Heart right ventricle (tissue), 16 donors: ENCODE measurements around the gene TCF4. TPM values are rescaled to one million over a fixed set of nuclear protein-coding genes. Genes with fewer than 3 reads are reported as not detected.

Experiments used
- ATAC-seq, 8 donors: fragments of 200-7000 bp; cut with Tn5 transposase; one replicate each; pipeline ENCODE4 v1.9.1; 2020; ENCODE audit warnings: mild to moderate bottlenecking in 8 of 8, moderate library complexity in 8 of 8, moderate number of reproducible peaks in 1 of 8
- DNase-seq, 2 donors: peaks; one replicate each; pipeline ENCODE4 v3.0.0-alpha.2; 2020
- H3K27ac ChIP-seq, 10 donors: fragments of 200-600 bp; sonication (generic) in 2 of 10; one replicate each; pipeline versions ENCODE4 v1.5.0 to v1.8.0; 2020 to 2022; ENCODE audit warnings: mild to moderate bottlenecking in 3 of 10
- H3K27me3 ChIP-seq, 7 donors: fragments of 200-600 bp; one replicate each; pipeline ENCODE4 v1.8.0; 2021 to 2022; ENCODE audit warnings: mild to moderate bottlenecking in 2 of 7
- H3K36me3 ChIP-seq, 9 donors: fragments of 200-600 bp; sonication (generic) in 1 of 9; one replicate each; pipeline versions ENCODE4 v1.5.0 to v1.8.0; 2020 to 2022; ENCODE audit warnings: mild to moderate bottlenecking in 2 of 9
- H3K4me1 ChIP-seq, 9 donors: fragments of 200-600 bp; sonication (generic) in 1 of 9; one replicate each; pipeline versions ENCODE4 v1.5.0 to v1.8.0; 2020 to 2022; ENCODE audit warnings: mild to moderate bottlenecking in 4 of 9
- H3K4me3 ChIP-seq, 10 donors: fragments of 200-600 bp; sonication (generic) in 2 of 10; one replicate each; pipeline versions ENCODE4 v1.5.0 to v1.8.0; 2020 to 2022; ENCODE audit warnings: mild to moderate bottlenecking in 7 of 10, moderate library complexity in 2 of 10
- H3K9me3 ChIP-seq, 11 donors: fragments of 200-600 bp in 10 of 11; sonication (generic) in 2 of 11; one replicate each; pipeline versions ENCODE4 v1.5.0 to v1.8.0; 2013 to 2022; ENCODE audit warnings: mild to moderate bottlenecking in 2 of 11, control low read depth in 1 of 11, moderate library complexity in 1 of 11
- WGBS, 2 donors: extraction: QIAGEN DNeasy Blood & Tissue Kit; methylation state at CpG; one replicate each; pipeline ENCODE4 v1.1.7; 2013; ENCODE audit warnings: inconsistent platforms in 1 of 2; 5-methylcytosine and 5-hydroxymethylcytosine counted together
- intact Hi-C, 10 donors: fragments of 100-400 bp; cut with DNase I; formaldehyde crosslinking; loops; one replicate each; pipeline versions ENCODE4 v1.11.1 to v1.14.2; 2022
- polyA plus RNA-seq, 2 donors: library from polyadenylated mRNA; stranded (reverse); fragments of 200-250 nt; gene quantifications; one replicate each; pipeline ENCODE4 v1.2.3, GENCODE V29; 2013
- total RNA-seq, 10 donors: library from RNA; stranded (reverse); fragmentation: NEBNext Ultra II Directional in 3 of 10; extraction: Animal tissue kit (Norgen Biotek cat#: 25700) in 3 of 10; gene quantifications; one replicate each; pipeline versions ENCODE4 v1.2.1 to v1.2.4, GENCODE V29; 2021 to 2023
- TF ChIP-seq, protein P1 (sequence below), 9 donors: fragments of 200-600 bp; sonication (generic) in 2 of 9; IDR thresholded peaks; one replicate each; pipeline versions ENCODE4 v1.5.0 to v1.8.0; 2021 to 2022; ENCODE audit warnings: antibody characterized with exemption in 9 of 9, mild to moderate bottlenecking in 5 of 9, moderate library complexity in 1 of 9
- donor health status: Arrhythmogenic right ventricular cardiomyopathy.
- donor health status: ischemic (EF 13 %, LVEDD 7.1; RV severe dilation, severe dysfunction).
- donor health status: healthy with polysubstance abuse.
- donor health status: DM: no; HTN: yes; CAD: no.
- donor health status: DM: no; HTN: no; CAD: no.
- donor health status: ischemic (EF 25% LVEDD 6.9; RV normal size, moderate dysfunction).
- donor health status: ischemic (EF 25% LVEDD 5.7; RV mildly dilated, moderate dysfunction).
- donor health status: healthy.
- donor health status: DM: yes; HTN: yes; CAD: no.
- donor health status: Ischemic cardiomyopathy.
- donor health status: ischemic (EF 35%, LVEDD 5.7; RV mildly dilated, moderate dysfunction).
- donor health status: nonischemic (EF 11% LVEDD 7.7; RV severe dilation, severe dysfunction).
- donor health status: DM: yes; HTN: yes; CAD: no.
- donor health status: PGD.
- donor health status: ischemic (EF 29% LVEDD 5.4; RV normal size, mild dysfunction).
- donor health status: nonischemic (EF 23%, LVEDD 6.1; RV moderate dilation, normal function).

TCF4 gene
- total and polyA plus RNA-seq, 12 donors: 12.6 to 90.1 (median 65.5) TPM

DNA sequence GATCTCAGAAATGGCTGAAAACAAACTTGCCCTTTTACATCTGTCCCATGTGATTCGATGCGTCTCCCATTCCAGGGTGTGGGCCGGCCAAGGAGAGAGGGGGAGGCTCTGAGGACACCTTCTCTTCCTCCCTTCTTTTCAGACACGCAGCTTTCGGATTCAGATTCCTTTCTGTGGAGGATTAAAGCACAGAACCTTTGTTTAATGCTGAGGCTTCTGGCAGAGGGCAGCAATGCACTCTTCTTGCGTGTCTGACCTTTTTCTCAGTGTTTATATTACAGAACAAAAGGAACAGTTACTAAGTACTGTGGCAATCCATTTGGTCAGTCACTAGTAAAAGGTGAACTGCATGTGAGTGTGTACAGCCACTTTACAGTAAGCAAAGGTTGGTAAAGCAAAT lies 359.8 kb downstream of the TCF4 start:
- Histone ChIP-seq H3K9me3 (no peaks in the 10 kb centered on the region), H3K36me3 (peaks cover 0 to 94% (median 14%) of the 10 kb centered on the region in 9 donors), H3K4me3 (no peak overlapping the region), H3K4me1 (peaks cover 0 to 30% (median 7%) of the 10 kb centered on the region in 9 donors), H3K27ac (peak overlapping the region in 5 of 10 donors; percentile 16 to 54 (median 26)), H3K27me3 (no peaks in the 10 kb centered on the region)
- peak in 6 of 8 donors; percentile 32 to 59 (median 52) for ATAC-seq
- TF ChIP-seq, protein P1, sequence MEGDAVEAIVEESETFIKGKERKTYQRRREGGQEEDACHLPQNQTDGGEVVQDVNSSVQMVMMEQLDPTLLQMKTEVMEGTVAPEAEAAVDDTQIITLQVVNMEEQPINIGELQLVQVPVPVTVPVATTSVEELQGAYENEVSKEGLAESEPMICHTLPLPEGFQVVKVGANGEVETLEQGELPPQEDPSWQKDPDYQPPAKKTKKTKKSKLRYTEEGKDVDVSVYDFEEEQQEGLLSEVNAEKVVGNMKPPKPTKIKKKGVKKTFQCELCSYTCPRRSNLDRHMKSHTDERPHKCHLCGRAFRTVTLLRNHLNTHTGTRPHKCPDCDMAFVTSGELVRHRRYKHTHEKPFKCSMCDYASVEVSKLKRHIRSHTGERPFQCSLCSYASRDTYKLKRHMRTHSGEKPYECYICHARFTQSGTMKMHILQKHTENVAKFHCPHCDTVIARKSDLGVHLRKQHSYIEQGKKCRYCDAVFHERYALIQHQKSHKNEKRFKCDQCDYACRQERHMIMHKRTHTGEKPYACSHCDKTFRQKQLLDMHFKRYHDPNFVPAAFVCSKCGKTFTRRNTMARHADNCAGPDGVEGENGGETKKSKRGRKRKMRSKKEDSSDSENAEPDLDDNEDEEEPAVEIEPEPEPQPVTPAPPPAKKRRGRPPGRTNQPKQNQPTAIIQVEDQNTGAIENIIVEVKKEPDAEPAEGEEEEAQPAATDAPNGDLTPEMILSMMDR (IDR thresholded peaks at IDR 0.05): peak in 1 of 9 donors; percentile 10
- intact Hi-C loops: loop anchor here in 4 of 10 donors (5.0 to 10.0 kb wide), 4 partner anchors 113 to 857 kb away; no protein-coding TSS in a partner anchor
- no peak for DNase-seq
- 52 to 54% methylated on average over 6 of the region's 6 CpGs for WGBS, 2 donors

DNA sequence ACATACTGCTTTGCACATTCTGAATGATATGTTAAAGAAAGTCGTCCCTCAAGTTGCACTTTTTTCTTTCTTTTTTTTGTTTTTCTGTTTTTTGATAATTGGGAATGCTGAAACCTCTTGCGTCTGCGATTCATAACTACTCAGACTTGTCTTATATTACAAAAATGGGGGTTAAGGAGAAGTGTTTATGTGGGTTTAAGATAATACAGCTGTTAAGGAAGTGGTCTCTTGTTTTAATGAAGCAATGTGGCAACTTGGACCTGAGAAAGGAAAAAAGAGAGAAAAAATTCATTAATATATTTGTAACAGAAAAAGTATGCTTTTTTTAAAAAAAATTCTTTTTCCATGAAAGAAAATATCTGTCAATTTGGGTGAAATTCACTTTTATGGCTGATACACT lies 360.2 kb downstream of the TCF4 start:
- intact Hi-C loops: loop anchor here in 4 of 10 donors (5.0 to 10.0 kb wide), 4 partner anchors 113 to 857 kb away; no protein-coding TSS in a partner anchor
- DNase-seq: no peak
- Histone ChIP-seq H3K4me3 (no peak overlapping the region), H3K4me1 (peaks cover 0 to 30% (median 7%) of the 10 kb centered on the region in 9 donors), H3K9me3 (no peaks in the 10 kb centered on the region), H3K27ac (peak overlapping the region in 4 of 10 donors; percentile 16 to 54 (median 28)), H3K36me3 (peaks cover 0 to 90% (median 14%) of the 10 kb centered on the region in 9 donors), H3K27me3 (no peaks in the 10 kb centered on the region)
- 90% methylated on average over 3 of the region's 3 CpGs for WGBS, 2 donors
- TF ChIP-seq, protein P1 (IDR thresholded peaks at IDR 0.05): no peak
- ATAC-seq: no peak

DNA sequence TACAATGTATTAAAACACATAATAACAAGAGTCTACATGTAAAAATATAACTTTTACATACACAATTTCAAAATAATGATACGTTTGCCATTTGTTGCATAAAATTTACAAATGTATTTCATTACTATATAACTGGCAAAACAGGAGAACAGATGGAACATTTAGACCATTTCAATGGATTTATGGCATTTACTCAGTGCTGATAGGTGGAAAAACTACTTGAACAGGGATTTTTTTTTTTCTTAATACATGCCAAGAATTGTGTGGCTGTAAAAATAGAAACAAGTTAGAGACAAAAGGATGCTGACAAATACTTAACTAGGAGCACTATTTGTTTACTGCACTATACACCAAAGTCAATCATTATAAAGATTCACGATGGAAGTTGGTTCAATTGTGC lies 361.9 kb downstream of the TCF4 start:
- no peak for DNase-seq
- TF ChIP-seq, protein P1 (IDR thresholded peaks at IDR 0.05): no peak
- Histone ChIP-seq H3K4me1 (peaks cover 0 to 39% (median 7%) of the 10 kb centered on the region in 9 donors), H3K36me3 (peaks cover 0 to 74% (median 0%) of the 10 kb centered on the region in 9 donors), H3K4me3 (no peak overlapping the region), H3K27ac (peak overlapping the region in 1 of 10 donors; percentile 54), H3K9me3 (no peaks in the 10 kb centered on the region), H3K27me3 (no peaks in the 10 kb centered on the region)
- intact Hi-C loops: loop anchor here in 4 of 10 donors (5.0 to 10.0 kb wide), 4 partner anchors 111 to 859 kb away; no protein-coding TSS in a partner anchor
- WGBS, 2 donors: 71 to 77% methylated on average over 2 of the region's 2 CpGs
- no peak for ATAC-seq

DNA sequence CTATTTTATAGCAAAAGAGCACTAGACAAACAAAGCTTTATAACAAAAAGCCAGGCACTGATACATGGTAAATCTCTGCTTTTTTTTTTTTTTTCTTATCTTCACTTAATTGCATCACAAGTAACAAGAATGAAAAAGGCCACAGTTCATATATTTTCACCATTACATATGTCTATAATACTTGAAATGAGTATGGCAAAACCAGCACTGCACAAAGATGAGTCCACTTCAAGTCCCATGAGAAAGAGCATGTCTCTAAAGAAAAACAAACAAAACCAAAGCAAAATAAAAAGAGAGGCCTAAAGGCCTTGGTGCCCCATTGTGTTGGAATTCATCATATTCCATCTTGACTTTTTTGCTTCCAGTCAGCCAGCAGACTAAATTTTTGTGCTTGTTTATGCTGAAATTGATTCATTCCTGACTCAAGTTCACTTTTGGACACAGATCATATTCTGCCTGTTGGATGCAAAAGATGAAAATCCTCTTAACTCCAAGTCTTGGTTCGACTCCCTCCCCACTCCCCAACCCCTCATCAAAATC lies 363.8 kb downstream of the TCF4 start:
- WGBS, 2 donors: 85 to 94% methylated on average over 1 of the region's 1 CpG
- ATAC-seq (no peak), DNase-seq (no peak)
- Histone ChIP-seq H3K27ac (peak overlapping the region in 1 of 10 donors; percentile 22), H3K9me3 (peaks cover 0 to 5% (median 0%) of the 10 kb centered on the region in 11 donors), H3K27me3 (no peaks in the 10 kb centered on the region), H3K4me1 (peaks cover 0 to 56% (median 12%) of the 10 kb centered on the region in 9 donors), H3K4me3 (no peak overlapping the region), H3K36me3 (peaks cover 0 to 55% (median 0%) of the 10 kb centered on the region in 9 donors)
- TF ChIP-seq, protein P1 (IDR thresholded peaks at IDR 0.05): no peak
- intact Hi-C loops: loop anchor here in 5 of 10 donors (5.0 to 10.0 kb wide), 5 partner anchors 107 to 861 kb away; no protein-coding TSS in a partner anchor
